Breast epithelium (tissue), 4 donors: ENCODE results near the gene MMP8. TPM values are rescaled to one million over a fixed set of nuclear protein-coding genes. Genes with fewer than 3 reads are reported as not detected.

Experiments
- DNase-seq, 2 donors: peaks; one replicate each; pipeline ENCODE4 v3.0.0-alpha.2; 2019; ENCODE audit warnings: low spot score in 2 of 2
- H3K27ac ChIP-seq, 2 donors: fragments of 200-600 bp; sonication (generic) in 1 of 2; one replicate each; pipeline ENCODE4 v1.5.1; 2016 to 2019; ENCODE audit warnings: mild to moderate bottlenecking in 1 of 2
- H3K27me3 ChIP-seq, 2 donors: fragments of 200-600 bp; sonication (generic) in 1 of 2; one replicate each; pipeline versions ENCODE4 v1.5.1 to v1.6.0; 2017 to 2019; ENCODE audit warnings: control low read depth in 1 of 2, mild to moderate bottlenecking in 1 of 2
- H3K36me3 ChIP-seq: fragments of 200-600 bp; one replicate; pipeline ENCODE4 v1.5.1; 2019
- H3K4me1 ChIP-seq, 2 donors: fragments of 200-600 bp; sonication (generic); one replicate each; pipeline ENCODE4 v1.5.1; 2016 to 2019; ENCODE audit warnings: control low read depth in 1 of 2
- H3K4me3 ChIP-seq, 3 donors: fragments of 200-600 bp; sonication (generic); 1 replicate in 2 of 3; 2 replicates in 1 of 3; pipeline ENCODE4 v1.5.1; 2016 to 2019; ENCODE audit warnings: mild to moderate bottlenecking in 3 of 3, moderate library complexity in 2 of 3
- H3K9me3 ChIP-seq, 2 donors: fragments of 200-600 bp; sonication (generic) in 1 of 2; one replicate each; pipeline ENCODE4 v1.5.1; 2016 to 2019; ENCODE audit warnings: control low read depth in 1 of 2
- CTCF ChIP-seq, 3 donors: fragments of 450-650 bp; IDR thresholded peaks; one replicate each; pipeline ENCODE4 v1.5.1; 2016 to 2017; ENCODE audit warnings: antibody characterized with exemption in 3 of 3, mild to moderate bottlenecking in 3 of 3, moderate library complexity in 3 of 3
- POLR2A ChIP-seq: fragments of 450-650 bp; IDR thresholded peaks from one replicate; pipeline ENCODE4 v1.6.1; 2016; ENCODE audit warnings: antibody characterized with exemption, mild to moderate bottlenecking, moderate library complexity
- POLR2AphosphoS5 ChIP-seq, 3 donors: sonication (generic); formaldehyde crosslinking; IDR thresholded peaks; one replicate each; pipeline ENCODE4 v1.6.1; 2017; ENCODE audit warnings: antibody characterized with exemption in 3 of 3
- intact Hi-C: fragments of 100-400 bp; cut with DNase I; formaldehyde crosslinking; loops from one replicate; pipeline ENCODE4 v1.15.1; 2023; ENCODE audit warnings: low total_unique reads
- total RNA-seq, 3 donors: library from RNA; depleted of rRNA; stranded (reverse); fragments of >200 nt; gene quantifications; one replicate each; pipeline ENCODE4 v1.1.0, GENCODE V29; 2016

Gene MMP8
- 1 to 10 TPM in 1 of 3 donors, under 1 TPM in 1, not detected in 1; 0.33 to 2.3 TPM for total RNA-seq

GRCh38 chr11:102724904-102725500 is at the start of gene MMP8:
Gene MMP8, minus strand, starts transcription at chr11:102724954. Its CDS starts 99 bp downstream, at chr11:102724855.
- Histone ChIP-seq H3K4me3 (no peak within 1 kb of the TSS), H3K36me3 (no peaks in the 10 kb centered on the region), H3K9me3 (no peaks in the 10 kb centered on the region), H3K27me3 (no peaks in the 10 kb centered on the region), H3K4me1 (no peaks in the 10 kb centered on the region), H3K27ac (no peak within 1 kb of the TSS)
- TF ChIP-seq POLR2AphosphoS5 (IDR thresholded peaks at IDR 0.05) (no peak), CTCF (IDR thresholded peaks at IDR 0.05) (no peak)
- intact Hi-C loops = no loop called here
- no peak for DNase-seq

GRCh38 chr11:102773386-102773785 is 48.6 kb upstream of the MMP8 start:
- TF ChIP-seq POLR2AphosphoS5 (IDR thresholded peaks at IDR 0.05) = no peak
- intact Hi-C loops = no loop called here
- no peak overlapping the region for H3K27ac ChIP-seq

GRCh38 chr11:102771351-102771750 is 46.6 kb upstream of the MMP8 start:
- no peaks in the 10 kb centered on the region for H3K27me3 ChIP-seq
- no peaks in the 10 kb centered on the region for H3K4me1 ChIP-seq
- intact Hi-C loops = no loop called here
- no peaks in the 10 kb centered on the region for H3K9me3 ChIP-seq
- no peaks in the 10 kb centered on the region for H3K36me3 ChIP-seq
- no peak overlapping the region for H3K27ac ChIP-seq
- H3K4me3 ChIP-seq = no peak overlapping the region
- TF ChIP-seq CTCF (IDR thresholded peaks at IDR 0.05) (no peak), POLR2AphosphoS5 (IDR thresholded peaks at IDR 0.05) (no peak), POLR2A (no peak)
- no peak for DNase-seq

More at GRCh38 chr11:102773386-102773785, 48.6 kb upstream of the MMP8 start:
- Histone ChIP-seq H3K36me3 (no peaks in the 10 kb centered on the region), H3K4me1 (no peaks in the 10 kb centered on the region), H3K4me3 (no peak overlapping the region), H3K27me3 (no peaks in the 10 kb centered on the region), H3K9me3 (no peaks in the 10 kb centered on the region)
- no peak for DNase-seq

GRCh38 chr11:102770191-102770590 is 45.4 kb upstream of the MMP8 start:
- Histone ChIP-seq H3K27me3 (no peaks in the 10 kb centered on the region), H3K9me3 (no peaks in the 10 kb centered on the region), H3K36me3 (no peaks in the 10 kb centered on the region), H3K4me3 (no peak overlapping the region), H3K4me1 (no peaks in the 10 kb centered on the region), H3K27ac (no peak overlapping the region)
- DNase-seq = no peak
- TF ChIP-seq POLR2AphosphoS5 (IDR thresholded peaks at IDR 0.05) (no peak), POLR2A (no peak), CTCF (IDR thresholded peaks at IDR 0.05) (no peak)
- intact Hi-C loops = no loop called here

GRCh38 chr11:102767800-102768199 is 43.0 kb upstream of the MMP8 start:
- TF ChIP-seq POLR2A = no peak
- TF ChIP-seq CTCF (IDR thresholded peaks at IDR 0.05) = no peak
- TF ChIP-seq POLR2AphosphoS5 (IDR thresholded peaks at IDR 0.05) = no peak
- Histone ChIP-seq H3K27ac (no peak overlapping the region), H3K27me3 (no peaks in the 10 kb centered on the region), H3K9me3 (no peaks in the 10 kb centered on the region), H3K36me3 (no peaks in the 10 kb centered on the region), H3K4me3 (no peak overlapping the region), H3K4me1 (no peaks in the 10 kb centered on the region)
- DNase-seq = no peak
- intact Hi-C loops = no loop called here
